ENCODE data around the gene PEAK1.
"Not testable (repeated sequence)": the region's sequence is repeated elsewhere in the genome, so short reads cannot be mapped to it uniquely, and the experiment has no call there.

Gene PEAK1

GRCh38 chr15:77292969-77293558 lies 126.8 kb downstream of the PEAK1 start:
- DNase-seq: no peak

- DNase-seq: no peak
These were observed 128.8 kb downstream of the PEAK1 start for GRCh38 chr15:77291107-77291506.

GRCh38 chr15:77287385-77287784 lies 132.5 kb downstream of the PEAK1 start:
- no peak for DNase-seq

- no peak for DNase-seq
These were observed 134.6 kb downstream of the PEAK1 start for GRCh38 chr15:77285057-77285997.

GRCh38 chr15:77282333-77282732 lies 137.6 kb downstream of the PEAK1 start:
- no peak for DNase-seq

- DNase-seq: no peak
These were observed 143.0 kb downstream of the PEAK1 start for GRCh38 chr15:77276943-77277342.

GRCh38 chr15:77276096-77276495 lies 143.8 kb downstream of the PEAK1 start:
- no peak for DNase-seq

GRCh38 chr15:77273136-77273535 lies 146.8 kb downstream of the PEAK1 start:
- not testable (repeated sequence) for DNase-seq

- DNase-seq: no peak
These were observed 153.1 kb downstream of the PEAK1 start for GRCh38 chr15:77266708-77267386.

GRCh38 chr15:77255385-77255784 lies 164.5 kb downstream of the PEAK1 start:
- no peak for DNase-seq

GRCh38 chr15:77251662-77252061 lies 168.2 kb downstream of the PEAK1 start:
- peak; percentile 3 for DNase-seq

GRCh38 chr15:77247116-77247515 lies 172.8 kb downstream of the PEAK1 start:
- no peak for DNase-seq

GRCh38 chr15:77243716-77244401 lies 176.0 kb downstream of the PEAK1 start:
- no peak for DNase-seq

GRCh38 chr15:77243135-77243534 lies 176.8 kb downstream of the PEAK1 start:
- DNase-seq: no peak

GRCh38 chr15:77239882-77240608 lies 179.9 kb downstream of the PEAK1 start:
- DNase-seq: no peak

GRCh38 chr15:77235566-77235965 lies 184.3 kb downstream of the PEAK1 start:
- no peak for DNase-seq

- no peak for DNase-seq
These were observed 191.1 kb downstream of the PEAK1 start for GRCh38 chr15:77228828-77229227.

- DNase-seq: no peak
These were observed 193.3 kb downstream of the PEAK1 start for GRCh38 chr15:77226652-77227051.

GRCh38 chr15:77225646-77226045 lies 194.3 kb downstream of the PEAK1 start:
- DNase-seq: no peak

- no peak for DNase-seq
These were observed 194.8 kb downstream of the PEAK1 start for GRCh38 chr15:77225088-77225487.

GRCh38 chr15:77224352-77224751 lies 195.6 kb downstream of the PEAK1 start:
- DNase-seq: no peak

- no peak for DNase-seq
These were observed 198.2 kb downstream of the PEAK1 start for GRCh38 chr15:77221708-77222107.

Measured in activated CD4-positive, alpha-beta T cell treated with anti-CD3 and anti-CD28 coated beads, Interleukin-2, Interleukin-6, amounts not matched to agents 100 ng/mL and 50 ng/mL, durations not matched to agents 16 hours and 8 hours (primary cell).